Activated gamma-delta T cell (primary cell): ENCODE measurements around the gene AMFR.

Experiments used
- DNase-seq: peaks from one replicate; lab custom pipeline; 2025; lab: John Stamatoyannopoulos, UW
- total RNA-seq, 2 donors: gene quantifications; one replicate each; lab custom pipeline; 2026; lab: John Stamatoyannopoulos, UW

Gene AMFR
- total RNA-seq: 112 to 137 reads per million in 2 donors

GRCh38 chr16:56425439-56425832 lies at the start of gene AMFR:
TSS of gene AMFR (minus strand) at chr16:56425545. CDS start at chr16:56425327, 218 bp downstream.
- DNase-seq: peak; percentile 58

GRCh38 chr16:56470666-56471065 lies 45.3 kb upstream of the AMFR start:
- DNase-seq: no peak

- DNase-seq: no peak
Observed at GRCh38 chr16:56470232-56470631, 44.9 kb upstream of the AMFR start.

- no peak for DNase-seq
Observed at GRCh38 chr16:56469748-56470147, 44.4 kb upstream of the AMFR start.

GRCh38 chr16:56468800-56469199 lies 43.5 kb upstream of the AMFR start:
- no peak for DNase-seq

- no peak for DNase-seq
Observed at GRCh38 chr16:56466344-56466743, 41.0 kb upstream of the AMFR start.

- DNase-seq: no peak
Observed at GRCh38 chr16:56463153-56463552, 37.8 kb upstream of the AMFR start.

- no peak for DNase-seq
Observed at GRCh38 chr16:56462064-56462796, 36.9 kb upstream of the AMFR start.

GRCh38 chr16:56460101-56460500 lies 34.8 kb upstream of the AMFR start:
- no peak for DNase-seq

- DNase-seq: no peak
Observed at GRCh38 chr16:56457927-56458470, 32.7 kb upstream of the AMFR start.

- DNase-seq: peak; percentile 18
Observed at GRCh38 chr16:56451753-56452689, 26.7 kb upstream of the AMFR start.

GRCh38 chr16:56450986-56451752 lies 25.8 kb upstream of the AMFR start, which contains the start of the genes NUDT21 and OGFOD1:
TSS of gene NUDT21 (minus strand) at chr16:56451332. CDS start at chr16:56451202, 130 bp downstream.
TSS of gene OGFOD1 (plus strand) at chr16:56451554. CDS start at chr16:56451613, 59 bp downstream.
- peak; percentile 61 for DNase-seq

- no peak for DNase-seq
Observed at GRCh38 chr16:56450275-56450985, 25.1 kb upstream of the AMFR start.

- no peak for DNase-seq
Observed at GRCh38 chr16:56448005-56448404, 22.7 kb upstream of the AMFR start.

GRCh38 chr16:56447286-56447685 lies 21.9 kb upstream of the AMFR start:
- no peak for DNase-seq

- no peak for DNase-seq
Observed at GRCh38 chr16:56438038-56438437, 12.7 kb upstream of the AMFR start.

- no peak for DNase-seq
Observed at GRCh38 chr16:56436258-56436657, 10.9 kb upstream of the AMFR start.

GRCh38 chr16:56428091-56428490 lies 2.7 kb upstream of the AMFR start:
- DNase-seq: no peak

- DNase-seq: no peak
Observed at GRCh38 chr16:56426585-56426984, 1.2 kb upstream of the AMFR start.

- peak; percentile 33 for DNase-seq
Observed at GRCh38 chr16:56424791-56425438, 430 bp downstream of the AMFR start.
